GM18951 (cell line): Measurements from ENCODE around the gene TNFRSF11A.

ENCODE experiments used
- POLR2A ChIP-seq: IDR thresholded peaks from 4 replicates; pipeline ENCODE4 v1.6.1; 2011; ENCODE audit warnings: mild to moderate bottlenecking; ENCODE audit not compliant: insufficient read length, insufficient read depth; ENCODE audit errors: extremely low read depth
- in situ Hi-C: fragments of 300-500 bp; cut with MboI; formaldehyde crosslinking; loops from one replicate; pipeline ENCODE4 v1.12.0; 2022; ENCODE audit warnings: low sequenced_read_pairs, mixed read lengths, inconsistent platforms; ENCODE audit not compliant: unreplicated experiment

TNFRSF11A gene

GRCh38 chr18:62300359-62300963, 24.6 kb upstream of the TNFRSF11A start:
- in situ Hi-C loops = no loop called here
- no peak for TF ChIP-seq POLR2A

DNA sequence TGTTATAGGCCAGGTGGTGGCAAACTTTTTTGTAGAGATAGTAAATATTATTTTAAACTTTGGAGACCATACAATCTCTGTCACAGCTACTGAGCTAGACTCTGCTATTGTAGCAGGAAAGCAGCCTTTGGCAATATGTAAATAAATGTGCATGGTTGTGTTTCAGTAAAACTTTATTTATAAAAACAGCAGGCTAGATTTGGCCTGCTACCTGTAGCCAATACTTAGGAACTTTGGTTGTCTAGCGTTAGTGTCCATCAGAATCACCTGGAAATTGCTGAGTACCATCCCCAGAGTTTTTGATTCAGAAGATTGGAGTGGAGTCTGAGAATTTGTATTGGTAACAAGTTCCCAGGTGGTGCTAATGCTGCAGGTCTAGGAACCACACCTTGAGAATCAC, 23.8 kb upstream of the TNFRSF11A start:
- no peak for TF ChIP-seq POLR2A
- in situ Hi-C loops = no loop called here

DNA sequence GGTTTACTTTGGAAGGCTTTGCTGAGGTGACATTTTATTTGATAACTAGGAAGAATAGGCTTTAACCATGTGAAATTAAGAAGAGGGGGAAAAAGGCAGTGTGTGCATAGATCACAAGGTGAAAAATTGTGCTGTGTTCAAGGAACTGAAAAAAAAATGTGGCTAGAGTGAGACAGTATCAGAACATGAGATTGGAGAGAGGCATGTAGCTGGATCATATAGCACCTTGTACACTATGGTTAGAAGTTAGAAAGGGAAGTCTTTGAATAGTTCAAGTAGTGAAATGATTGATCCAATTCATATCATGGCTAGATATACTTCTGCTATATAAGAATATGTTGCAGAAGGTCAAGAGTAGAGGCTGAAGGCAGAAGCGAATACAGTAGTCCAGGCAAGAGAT, 12.3 kb upstream of the TNFRSF11A start:
- no peak for TF ChIP-seq POLR2A
- in situ Hi-C loops = no loop called here

DNA sequence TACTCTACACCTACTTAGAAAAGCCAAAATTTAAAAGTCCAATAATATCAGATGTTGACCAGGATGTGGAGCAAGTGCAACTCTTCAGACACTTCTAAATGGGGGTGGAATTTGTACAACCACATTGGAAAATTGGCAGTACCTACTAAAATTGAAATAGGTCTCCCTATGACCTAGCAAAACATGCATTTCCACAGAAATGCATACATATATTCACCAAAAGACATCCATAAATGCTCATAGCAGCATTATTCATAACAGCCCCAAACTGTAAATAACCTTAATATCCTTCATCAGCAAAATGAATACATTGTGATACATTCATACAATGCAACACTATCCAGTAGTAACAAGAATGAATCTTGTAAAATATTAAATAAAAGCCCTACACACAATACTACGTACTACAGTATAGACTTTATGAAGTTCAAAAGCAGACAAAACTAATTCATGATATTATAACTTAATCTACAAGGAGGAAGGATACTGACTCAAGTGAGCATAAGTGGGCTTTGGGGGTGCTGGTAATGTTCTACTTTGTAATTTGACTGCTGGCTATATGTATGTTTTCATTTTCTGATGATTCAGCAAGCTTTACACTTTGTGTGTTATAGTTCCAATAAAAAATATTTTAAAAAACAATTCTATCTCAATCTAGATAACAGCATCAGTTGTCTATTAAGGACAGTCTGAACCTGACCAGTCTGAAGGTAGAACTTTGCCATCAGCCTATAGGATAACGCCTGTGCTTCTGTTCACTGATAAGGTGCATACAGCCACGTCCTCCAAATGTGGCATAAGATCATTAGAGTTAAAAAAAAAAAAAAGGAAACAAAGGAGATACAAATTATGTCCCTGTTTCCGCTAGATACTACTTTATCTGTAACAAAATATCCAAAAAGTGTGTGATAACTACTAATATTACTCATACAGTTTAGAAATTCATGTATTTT, 6.6 kb upstream of the TNFRSF11A start:
- TF ChIP-seq POLR2A = no peak
- in situ Hi-C loops = no loop called here

- in situ Hi-C loops = no loop called here
- TF ChIP-seq POLR2A = no peak
Measured at GRCh38 chr18:62321201-62321600, 3.9 kb upstream of the TNFRSF11A start.

DNA sequence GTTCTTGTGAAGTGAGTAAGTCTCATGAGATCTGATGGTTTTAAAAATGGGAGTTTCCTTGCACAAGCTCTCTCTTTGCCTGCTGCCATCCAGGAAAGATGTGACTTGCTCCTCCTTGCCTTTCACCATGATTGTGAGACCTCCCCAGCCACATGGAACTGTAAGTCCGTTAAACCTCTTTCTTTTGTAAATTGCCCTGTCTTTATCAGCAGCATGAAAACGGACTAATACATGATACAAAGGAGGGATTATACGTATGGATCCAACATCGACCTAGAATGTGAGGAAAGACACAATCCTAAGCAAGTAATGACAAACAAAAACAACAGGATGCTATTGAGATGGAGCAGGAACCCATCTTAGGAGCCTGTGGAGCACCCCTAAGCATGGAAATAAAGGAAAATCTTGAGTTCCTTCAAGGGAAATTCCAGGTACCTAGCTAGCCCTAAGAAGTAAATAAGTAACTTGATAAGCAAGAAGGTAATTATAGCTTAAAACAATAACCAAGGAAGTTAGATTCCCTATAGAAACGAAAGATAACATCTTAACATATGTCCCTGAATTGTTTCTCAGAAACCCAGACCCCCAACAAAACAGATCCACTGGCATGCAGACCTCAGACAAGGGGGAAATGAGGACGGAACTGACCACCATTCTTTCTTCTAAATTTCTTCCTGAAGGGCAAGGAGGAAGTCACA, 1.5 kb upstream of the TNFRSF11A start:
- in situ Hi-C loops = no loop called here
- no peak for TF ChIP-seq POLR2A

- no peak for TF ChIP-seq POLR2A
- in situ Hi-C loops = no loop called here
Measured at GRCh38 chr18:62324181-62324828, 805 bp upstream of the TNFRSF11A start.

GRCh38 chr18:62325806-62326645, 916 bp downstream of the TNFRSF11A start:
- no peak for TF ChIP-seq POLR2A
- in situ Hi-C loops = no loop called here

GRCh38 chr18:62326646-62327348, 1.7 kb downstream of the TNFRSF11A start:
- in situ Hi-C loops = no loop called here
- no peak for TF ChIP-seq POLR2A

GRCh38 chr18:62327977-62328376, 2.9 kb downstream of the TNFRSF11A start:
- in situ Hi-C loops = no loop called here
- no peak for TF ChIP-seq POLR2A

GRCh38 chr18:62328586-62329525, 3.7 kb downstream of the TNFRSF11A start:
- in situ Hi-C loops = no loop called here
- TF ChIP-seq POLR2A = no peak
